ENCODE results near the gene CLEC1A.

DNA sequence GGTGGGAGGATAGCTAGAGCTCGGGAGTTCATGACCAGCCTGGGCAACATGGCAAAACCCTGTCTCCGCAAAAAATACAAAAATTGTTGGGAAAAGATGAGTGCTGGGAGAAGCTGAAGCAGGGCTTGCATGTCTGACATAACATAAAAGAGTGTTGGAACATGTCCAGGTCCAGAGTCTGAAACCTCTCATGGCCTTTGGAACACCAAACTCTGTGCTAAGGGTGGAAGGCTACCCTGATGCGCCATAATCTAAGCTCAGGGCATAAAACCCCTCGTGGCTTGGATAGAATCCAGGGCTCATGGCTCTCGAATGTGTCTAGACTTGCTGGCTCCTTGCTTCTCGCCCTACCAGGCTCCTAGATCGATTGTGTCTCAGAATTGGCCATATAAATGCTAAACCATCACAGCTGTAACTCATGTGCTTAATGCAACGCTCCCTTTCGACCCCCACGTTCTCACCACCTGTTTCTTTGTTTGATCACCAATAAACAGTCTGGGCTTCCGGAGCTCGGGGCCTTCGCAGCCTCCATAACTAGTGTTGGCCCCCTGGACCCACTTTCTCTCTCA, 37.9 kb upstream of the CLEC1A start:
- TF ChIP-seq, protein P1, sequence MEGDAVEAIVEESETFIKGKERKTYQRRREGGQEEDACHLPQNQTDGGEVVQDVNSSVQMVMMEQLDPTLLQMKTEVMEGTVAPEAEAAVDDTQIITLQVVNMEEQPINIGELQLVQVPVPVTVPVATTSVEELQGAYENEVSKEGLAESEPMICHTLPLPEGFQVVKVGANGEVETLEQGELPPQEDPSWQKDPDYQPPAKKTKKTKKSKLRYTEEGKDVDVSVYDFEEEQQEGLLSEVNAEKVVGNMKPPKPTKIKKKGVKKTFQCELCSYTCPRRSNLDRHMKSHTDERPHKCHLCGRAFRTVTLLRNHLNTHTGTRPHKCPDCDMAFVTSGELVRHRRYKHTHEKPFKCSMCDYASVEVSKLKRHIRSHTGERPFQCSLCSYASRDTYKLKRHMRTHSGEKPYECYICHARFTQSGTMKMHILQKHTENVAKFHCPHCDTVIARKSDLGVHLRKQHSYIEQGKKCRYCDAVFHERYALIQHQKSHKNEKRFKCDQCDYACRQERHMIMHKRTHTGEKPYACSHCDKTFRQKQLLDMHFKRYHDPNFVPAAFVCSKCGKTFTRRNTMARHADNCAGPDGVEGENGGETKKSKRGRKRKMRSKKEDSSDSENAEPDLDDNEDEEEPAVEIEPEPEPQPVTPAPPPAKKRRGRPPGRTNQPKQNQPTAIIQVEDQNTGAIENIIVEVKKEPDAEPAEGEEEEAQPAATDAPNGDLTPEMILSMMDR (conservative IDR thresholded peaks at IDR 0.05; ENCODE audit: low read length), result no peak
- no peak for TF ChIP-seq EZH2phosphoT487 (IDR thresholded peaks at IDR 0.05; ENCODE audit: borderline replicate concordance, low read depth, low read length)
